ENCODE data around the gene TMEM253.

DNA sequence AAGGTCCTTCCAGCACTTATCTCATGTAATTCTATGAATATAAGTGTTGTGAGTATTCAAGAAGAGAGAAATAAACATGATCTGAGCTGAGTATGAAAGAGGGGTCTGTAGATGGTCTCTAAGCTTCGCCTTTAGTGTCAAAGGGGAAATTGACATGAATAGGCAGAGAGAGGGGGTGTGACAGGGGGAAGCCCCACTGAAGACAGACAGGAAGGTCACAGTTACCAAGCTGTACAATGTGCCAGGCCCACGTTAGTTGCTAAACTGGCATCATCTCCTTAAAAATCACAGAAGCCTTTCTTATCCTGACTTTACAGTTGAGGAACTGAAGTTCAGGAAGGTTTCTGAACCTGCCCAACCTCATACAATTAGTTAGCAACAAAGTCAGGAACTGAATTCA is 23.2 kb upstream of the TMEM253 start:
- no peak for TF ChIP-seq EZH2 (IDR thresholded peaks at IDR 0.05; ENCODE audit: insufficient read depth, low read length)
- TF ChIP-seq, protein P1, sequence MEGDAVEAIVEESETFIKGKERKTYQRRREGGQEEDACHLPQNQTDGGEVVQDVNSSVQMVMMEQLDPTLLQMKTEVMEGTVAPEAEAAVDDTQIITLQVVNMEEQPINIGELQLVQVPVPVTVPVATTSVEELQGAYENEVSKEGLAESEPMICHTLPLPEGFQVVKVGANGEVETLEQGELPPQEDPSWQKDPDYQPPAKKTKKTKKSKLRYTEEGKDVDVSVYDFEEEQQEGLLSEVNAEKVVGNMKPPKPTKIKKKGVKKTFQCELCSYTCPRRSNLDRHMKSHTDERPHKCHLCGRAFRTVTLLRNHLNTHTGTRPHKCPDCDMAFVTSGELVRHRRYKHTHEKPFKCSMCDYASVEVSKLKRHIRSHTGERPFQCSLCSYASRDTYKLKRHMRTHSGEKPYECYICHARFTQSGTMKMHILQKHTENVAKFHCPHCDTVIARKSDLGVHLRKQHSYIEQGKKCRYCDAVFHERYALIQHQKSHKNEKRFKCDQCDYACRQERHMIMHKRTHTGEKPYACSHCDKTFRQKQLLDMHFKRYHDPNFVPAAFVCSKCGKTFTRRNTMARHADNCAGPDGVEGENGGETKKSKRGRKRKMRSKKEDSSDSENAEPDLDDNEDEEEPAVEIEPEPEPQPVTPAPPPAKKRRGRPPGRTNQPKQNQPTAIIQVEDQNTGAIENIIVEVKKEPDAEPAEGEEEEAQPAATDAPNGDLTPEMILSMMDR (IDR thresholded peaks at IDR 0.05; ENCODE audit: insufficient read depth, low read depth, low read length): no peak

All from astrocyte (in vitro differentiated cells and primary cell).